SH-SY5Y (cell line): ENCODE results near the gene H2BW1.

Experiments
- GATA2 ChIP-seq: IDR thresholded peaks from 2 replicates; pipeline ENCODE4 v1.6.1; 2011; ENCODE audit warnings: mild to moderate bottlenecking, low read depth, low read length
- GATA3 ChIP-seq: IDR thresholded peaks from 2 replicates; pipeline ENCODE4 v1.6.1; 2011; ENCODE audit warnings: low read depth, mild to moderate bottlenecking, low read length, moderate library complexity

DNA sequence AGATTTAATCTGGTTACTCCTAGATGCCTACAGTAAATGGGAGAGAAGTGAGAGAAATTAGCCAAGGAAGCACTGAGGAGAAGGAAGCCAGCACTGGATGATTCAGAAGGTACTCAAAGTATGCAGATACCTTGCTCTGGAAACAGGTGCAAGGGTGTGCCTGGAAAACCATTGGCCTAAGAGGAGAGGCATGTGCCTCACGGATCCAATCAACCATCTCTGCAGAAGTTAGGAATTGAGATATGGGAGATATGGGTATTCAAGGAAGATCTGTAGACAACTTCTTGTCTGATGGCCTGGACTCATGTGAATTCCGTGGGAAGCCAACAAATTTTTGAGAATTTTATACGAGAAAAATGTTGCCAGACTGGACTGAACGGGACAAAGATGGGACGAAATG lies 4.7 kb downstream of the H2BW1 start:
- TF ChIP-seq GATA2 (no peak), GATA3 (no peak)
